ENCODE measurements around the gene YIF1A.

YIF1A gene

DNA sequence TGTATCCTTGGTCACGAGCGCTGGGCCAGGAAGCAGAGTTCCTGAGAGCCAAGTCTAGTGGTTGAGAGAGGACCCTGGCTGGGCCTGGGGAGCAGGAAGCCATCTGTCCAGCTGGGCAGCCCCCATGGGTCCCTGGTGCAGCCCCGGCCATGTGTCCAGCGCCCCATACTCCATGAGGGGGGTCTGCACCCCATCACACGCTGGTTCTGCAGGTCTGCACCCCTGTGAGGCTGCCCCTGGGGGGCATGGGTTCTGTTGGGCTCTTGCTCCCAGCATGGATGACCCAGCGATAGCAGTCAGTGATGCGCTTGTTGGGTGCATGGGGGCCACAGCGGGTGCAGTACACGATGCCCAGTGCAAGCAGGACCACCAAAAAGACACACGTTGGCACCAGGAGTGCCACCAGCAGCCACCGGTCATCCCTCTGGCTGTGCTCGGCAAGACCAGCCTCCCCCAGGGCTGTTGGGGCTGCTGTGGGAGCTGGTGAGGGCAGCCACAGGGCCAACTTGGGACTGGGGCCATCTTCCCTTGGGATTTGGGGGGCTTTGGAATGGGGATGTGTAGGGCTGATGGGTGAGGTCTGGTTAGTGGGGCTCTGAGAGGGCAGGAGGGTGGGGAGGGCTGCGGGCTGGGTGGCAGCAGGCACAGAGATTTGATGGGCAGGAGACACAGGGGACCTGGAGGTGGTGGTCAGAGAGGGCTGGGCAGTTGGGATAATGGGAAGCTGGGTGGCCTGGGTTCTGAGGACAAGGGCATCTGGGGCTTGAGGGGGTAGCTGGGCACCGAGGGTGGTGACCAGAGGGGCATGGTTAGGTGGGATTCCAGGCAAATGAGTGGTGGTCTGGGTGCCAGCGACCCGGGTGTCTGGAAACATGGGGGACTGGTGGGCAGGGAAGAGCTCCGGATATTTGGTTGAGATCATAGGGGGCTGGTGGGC is 25.9 kb upstream of the YIF1A start:
- Histone ChIP-seq H3K4me3 (ENCODE audit: low read depth in 1 of 2, low read length in 2 of 2) (no peak overlapping the region), H3K9ac (ENCODE audit: low read depth, low read length) (no peak overlapping the region), H3K4me1 (ENCODE audit: insufficient read depth, low read length) (peaks cover 58% of the 10 kb centered on the region), H2AFZ (ENCODE audit: low read depth, low read length) (no peak overlapping the region), H3K27ac (ENCODE audit: low read length) (no peak overlapping the region), H4K20me1 (ENCODE audit: insufficient read depth, low read length) (0 out of 2 replicates have a peak, but pooled peaks cover 2% of the 10 kb centered on the region), H3K4me2 (ENCODE audit: insufficient read depth, low read length) (no peak overlapping the region), H3K27me3 (ENCODE audit: insufficient read depth, low read length, poor library complexity) (no peaks in the 10 kb centered on the region), H3K79me2 (ENCODE audit: insufficient read depth, low read length) (no peaks in the 10 kb centered on the region), H3K9me3 (ENCODE audit: insufficient read depth, low read length, severe bottlenecking) (no peaks in the 10 kb centered on the region), H3K36me3 (ENCODE audit: insufficient read depth, low read length) (no peaks in the 10 kb centered on the region)
- DNase-seq = no peak
- TF ChIP-seq EZH2 (IDR thresholded peaks at IDR 0.05; ENCODE audit: borderline replicate concordance, low read depth, low read length, severe bottlenecking) = no peak
- TF ChIP-seq, protein P1, sequence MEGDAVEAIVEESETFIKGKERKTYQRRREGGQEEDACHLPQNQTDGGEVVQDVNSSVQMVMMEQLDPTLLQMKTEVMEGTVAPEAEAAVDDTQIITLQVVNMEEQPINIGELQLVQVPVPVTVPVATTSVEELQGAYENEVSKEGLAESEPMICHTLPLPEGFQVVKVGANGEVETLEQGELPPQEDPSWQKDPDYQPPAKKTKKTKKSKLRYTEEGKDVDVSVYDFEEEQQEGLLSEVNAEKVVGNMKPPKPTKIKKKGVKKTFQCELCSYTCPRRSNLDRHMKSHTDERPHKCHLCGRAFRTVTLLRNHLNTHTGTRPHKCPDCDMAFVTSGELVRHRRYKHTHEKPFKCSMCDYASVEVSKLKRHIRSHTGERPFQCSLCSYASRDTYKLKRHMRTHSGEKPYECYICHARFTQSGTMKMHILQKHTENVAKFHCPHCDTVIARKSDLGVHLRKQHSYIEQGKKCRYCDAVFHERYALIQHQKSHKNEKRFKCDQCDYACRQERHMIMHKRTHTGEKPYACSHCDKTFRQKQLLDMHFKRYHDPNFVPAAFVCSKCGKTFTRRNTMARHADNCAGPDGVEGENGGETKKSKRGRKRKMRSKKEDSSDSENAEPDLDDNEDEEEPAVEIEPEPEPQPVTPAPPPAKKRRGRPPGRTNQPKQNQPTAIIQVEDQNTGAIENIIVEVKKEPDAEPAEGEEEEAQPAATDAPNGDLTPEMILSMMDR (IDR thresholded peaks at IDR 0.05; ENCODE audit: borderline replicate concordance, extremely low read depth, low read length, poor library complexity, severe bottlenecking) = no peak
- no peak for ATAC-seq (ENCODE audit: insufficient read depth, low read depth)

DNA sequence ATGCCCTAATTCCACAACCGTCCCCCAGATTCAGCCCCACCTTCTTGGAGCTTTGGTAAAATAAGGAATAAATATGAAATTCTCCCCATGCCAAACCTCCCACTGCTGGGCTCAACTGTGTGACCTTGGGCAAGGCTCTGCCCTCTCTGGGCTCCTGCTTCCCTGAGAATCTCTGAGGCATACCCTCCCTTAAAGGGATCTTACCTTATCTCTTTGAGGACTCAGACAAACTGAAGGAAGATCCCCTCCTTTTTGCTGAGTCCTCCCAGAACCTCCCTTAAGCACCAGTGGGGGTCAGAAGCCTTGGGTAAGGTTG is 25.2 kb upstream of the YIF1A start:
- H2AFZ ChIP-seq (ENCODE audit: low read depth, low read length) = no peak overlapping the region
- 0 out of 2 replicates have a peak, but pooled peaks cover 2% of the 10 kb centered on the region for H4K20me1 ChIP-seq (ENCODE audit: insufficient read depth, low read length)
- TF ChIP-seq, protein P1 (IDR thresholded peaks at IDR 0.05; ENCODE audit: borderline replicate concordance, extremely low read depth, low read length, poor library complexity, severe bottlenecking) = no peak
- no peak for TF ChIP-seq EZH2 (IDR thresholded peaks at IDR 0.05; ENCODE audit: borderline replicate concordance, low read depth, low read length, severe bottlenecking)
- H3K27me3 ChIP-seq (ENCODE audit: insufficient read depth, low read length, poor library complexity) = no peaks in the 10 kb centered on the region
- H3K9me3 ChIP-seq (ENCODE audit: insufficient read depth, low read length, severe bottlenecking) = no peaks in the 10 kb centered on the region
- ATAC-seq (ENCODE audit: insufficient read depth, low read depth) (no peak), DNase-seq (no peak)
- H3K4me3 ChIP-seq (ENCODE audit: low read depth in 1 of 2, low read length in 2 of 2) = no peak overlapping the region
- no peak overlapping the region for H3K27ac ChIP-seq (ENCODE audit: low read length)
- H3K79me2 ChIP-seq (ENCODE audit: insufficient read depth, low read length) = no peaks in the 10 kb centered on the region
- H3K4me1 ChIP-seq (ENCODE audit: insufficient read depth, low read length) = peaks cover 55% of the 10 kb centered on the region
- H3K36me3 ChIP-seq (ENCODE audit: insufficient read depth, low read length) = no peaks in the 10 kb centered on the region
- H3K4me2 ChIP-seq (ENCODE audit: insufficient read depth, low read length) = no peak overlapping the region
- H3K9ac ChIP-seq (ENCODE audit: low read depth, low read length) = no peak overlapping the region

DNA sequence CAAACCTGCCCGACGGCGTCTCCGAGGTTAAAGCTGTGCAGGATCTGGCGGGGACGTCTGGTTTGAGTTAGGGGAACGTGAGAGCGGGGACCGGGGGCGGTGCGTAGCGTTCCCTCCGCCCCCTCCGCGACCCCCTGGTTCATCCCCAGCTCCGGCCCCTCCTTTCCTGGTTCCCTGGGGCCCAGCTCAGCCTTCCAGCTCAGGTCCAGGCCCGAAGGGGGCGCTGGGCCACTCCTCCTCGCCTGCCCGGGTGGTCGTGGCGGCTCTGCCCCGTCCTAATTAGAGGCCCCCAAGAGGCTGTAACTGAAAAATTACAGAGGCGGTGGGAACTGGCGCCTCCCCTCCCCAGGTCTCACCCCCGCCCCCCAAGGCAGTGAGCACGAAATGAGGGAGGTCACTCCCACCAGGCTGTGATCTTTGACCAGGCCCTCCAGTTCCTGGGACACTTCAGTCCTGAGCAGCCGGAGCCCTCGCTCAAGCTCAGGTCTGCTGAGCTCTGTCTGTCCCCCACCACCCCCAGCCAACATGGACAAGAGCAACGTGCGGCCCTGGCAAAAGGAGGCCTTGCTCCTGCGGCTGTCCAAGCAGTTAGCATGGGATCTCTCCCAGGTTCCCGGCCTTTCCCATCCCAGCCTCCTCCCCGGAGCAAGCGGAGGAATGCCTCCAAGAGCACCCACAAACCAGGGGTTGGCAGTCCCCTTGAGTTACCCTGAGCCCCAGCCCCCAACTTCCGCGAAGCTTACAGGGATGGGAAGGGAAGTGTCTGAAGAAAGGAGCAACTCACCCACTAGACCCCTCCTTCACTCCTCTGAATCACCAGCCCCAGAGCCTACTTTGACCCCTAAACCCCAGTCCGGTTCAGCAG is 24.6 kb upstream of the YIF1A start:
- peak overlapping the region in 1 of 2 experiments; percentile 58; a peak in 2 of 4 replicates for H3K4me3 ChIP-seq (ENCODE audit: low read depth in 1 of 2, low read length in 2 of 2)
- peak overlapping the region; percentile 54 for H3K9ac ChIP-seq (ENCODE audit: low read depth, low read length)
- no peaks in the 10 kb centered on the region for H3K36me3 ChIP-seq (ENCODE audit: insufficient read depth, low read length)
- peak overlapping the region; percentile 89 for H3K4me2 ChIP-seq (ENCODE audit: insufficient read depth, low read length)
- peaks cover 49% of the 10 kb centered on the region for H3K4me1 ChIP-seq (ENCODE audit: insufficient read depth, low read length)
- ATAC-seq (ENCODE audit: insufficient read depth, low read depth) (no peak), DNase-seq (no peak)
- peak overlapping the region; percentile 83 for H3K27ac ChIP-seq (ENCODE audit: low read length)
- H4K20me1 ChIP-seq (ENCODE audit: insufficient read depth, low read length) = 0 out of 2 replicates have a peak, but pooled peaks cover 2% of the 10 kb centered on the region
- no peaks in the 10 kb centered on the region for H3K9me3 ChIP-seq (ENCODE audit: insufficient read depth, low read length, severe bottlenecking)
- peak overlapping the region; percentile 72; the same call in 1 of the 2 replicates for H2AFZ ChIP-seq (ENCODE audit: low read depth, low read length)
- no peaks in the 10 kb centered on the region for H3K27me3 ChIP-seq (ENCODE audit: insufficient read depth, low read length, poor library complexity)
- no peak for TF ChIP-seq EZH2 (IDR thresholded peaks at IDR 0.05; ENCODE audit: borderline replicate concordance, low read depth, low read length, severe bottlenecking)
- TF ChIP-seq, protein P1 (IDR thresholded peaks at IDR 0.05; ENCODE audit: borderline replicate concordance, extremely low read depth, low read length, poor library complexity, severe bottlenecking) = peak; percentile 28
- H3K79me2 ChIP-seq (ENCODE audit: insufficient read depth, low read length) = no peaks in the 10 kb centered on the region

Measured in DND-41 (cell line).